ENCODE results near the gene WDR64.

DNA sequence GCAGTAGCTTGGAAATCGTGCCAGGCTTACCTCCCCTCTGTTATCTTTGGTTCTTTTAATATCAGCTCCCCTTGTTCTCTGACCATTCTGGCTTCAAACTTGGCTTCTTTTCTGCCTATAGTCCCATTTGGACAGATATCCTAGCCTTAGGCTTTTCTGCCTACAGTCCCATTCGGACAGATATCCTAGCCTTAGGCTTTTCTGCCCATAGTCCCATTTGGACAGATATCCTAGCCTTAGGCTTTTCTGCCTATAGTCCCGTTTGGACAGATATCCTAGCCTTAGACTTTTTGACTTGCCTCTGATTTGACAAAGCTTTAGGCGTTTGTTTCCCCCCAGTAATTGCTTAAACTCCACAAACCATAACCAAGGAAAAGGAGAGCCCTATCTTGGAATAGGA lies 37.5 kb upstream of the WDR64 start:
- TF ChIP-seq, protein P1, sequence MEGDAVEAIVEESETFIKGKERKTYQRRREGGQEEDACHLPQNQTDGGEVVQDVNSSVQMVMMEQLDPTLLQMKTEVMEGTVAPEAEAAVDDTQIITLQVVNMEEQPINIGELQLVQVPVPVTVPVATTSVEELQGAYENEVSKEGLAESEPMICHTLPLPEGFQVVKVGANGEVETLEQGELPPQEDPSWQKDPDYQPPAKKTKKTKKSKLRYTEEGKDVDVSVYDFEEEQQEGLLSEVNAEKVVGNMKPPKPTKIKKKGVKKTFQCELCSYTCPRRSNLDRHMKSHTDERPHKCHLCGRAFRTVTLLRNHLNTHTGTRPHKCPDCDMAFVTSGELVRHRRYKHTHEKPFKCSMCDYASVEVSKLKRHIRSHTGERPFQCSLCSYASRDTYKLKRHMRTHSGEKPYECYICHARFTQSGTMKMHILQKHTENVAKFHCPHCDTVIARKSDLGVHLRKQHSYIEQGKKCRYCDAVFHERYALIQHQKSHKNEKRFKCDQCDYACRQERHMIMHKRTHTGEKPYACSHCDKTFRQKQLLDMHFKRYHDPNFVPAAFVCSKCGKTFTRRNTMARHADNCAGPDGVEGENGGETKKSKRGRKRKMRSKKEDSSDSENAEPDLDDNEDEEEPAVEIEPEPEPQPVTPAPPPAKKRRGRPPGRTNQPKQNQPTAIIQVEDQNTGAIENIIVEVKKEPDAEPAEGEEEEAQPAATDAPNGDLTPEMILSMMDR (conservative IDR thresholded peaks at IDR 0.05; ENCODE audit: low read depth, low read length) = no peak
- no peak for TF ChIP-seq CEBPB (IDR thresholded peaks at IDR 0.05; ENCODE audit: low read depth, low read length)
- TF ChIP-seq POLR2A (IDR thresholded peaks at IDR 0.05; ENCODE audit: low read depth, low read length) = no peak
